OCI-LY3 (cell line): ENCODE measurements around the gene ZNRD2.

Source experiments
- H2AFZ ChIP-seq: fragments of 200-600, 300-600 bp; shearing (Covaris generic); 2 replicates; pipeline ENCODE4 v1.6.0; 2014; ENCODE audit warnings: antibody characterized with exemption, low read depth, low read length
- H3K27ac ChIP-seq: fragments of 200-600, 300-600 bp; sonication (generic); 2 replicates; pipeline ENCODE4 v1.5.1; 2014; ENCODE audit warnings: mild to moderate bottlenecking, low read length, moderate library complexity, mixed read lengths
- H3K27me3 ChIP-seq: fragments of 200-600, 300-600 bp; sonication (generic); 2 replicates; pipeline ENCODE4 v1.6.1; 2014; ENCODE audit warnings: low read depth, low read length, mixed read lengths
- H3K36me3 ChIP-seq: fragments of 200-600, 300-600 bp; sonication (generic); replicated peaks from 2 replicates; pipeline ENCODE3; 2014; ENCODE audit warnings: low read depth, low read length, mixed read lengths
- H3K4me1 ChIP-seq: fragments of 300-600, 200-600 bp; sonication (generic); 2 replicates; pipeline ENCODE4 v1.6.1; 2014; ENCODE audit warnings: low read length, mixed read lengths
- H3K4me2 ChIP-seq: fragments of 200-600, 300-600 bp; sonication (generic); 2 replicates; pipeline ENCODE4 v1.6.1; 2014; ENCODE audit warnings: low read length, mixed read lengths
- H3K4me3 ChIP-seq: fragments of 300-600, 200-600 bp; sonication (generic); 2 replicates; pipeline ENCODE4 v1.5.1; 2014; ENCODE audit warnings: antibody characterized with exemption, mild to moderate bottlenecking, low read length, moderate library complexity
- H3K79me2 ChIP-seq: fragments of 300-600, 200-600 bp; shearing (Covaris generic); 2 replicates; pipeline ENCODE4 v1.6.1; 2014; ENCODE audit warnings: mild to moderate bottlenecking, low read length, mixed read lengths
- H3K9ac ChIP-seq: fragments of 300-600, 200-600 bp; shearing (Covaris generic); 2 replicates; pipeline ENCODE4 v1.6.0; 2014; ENCODE audit warnings: mild to moderate bottlenecking, low read length, moderate library complexity
- H3K9me3 ChIP-seq: fragments of 200-600, 300-600 bp; shearing (Covaris generic); 2 replicates; pipeline ENCODE4 v1.6.1; 2014; ENCODE audit warnings: low read length, mixed read lengths; ENCODE audit not compliant: insufficient read depth
- H4K20me1 ChIP-seq: fragments of 200-600, 300-600 bp; sonication (generic); 2 replicates; pipeline ENCODE4 v1.6.1; 2016; ENCODE audit warnings: low read length, mixed read lengths; ENCODE audit not compliant: insufficient read depth
- EZH2phosphoT487 ChIP-seq: fragments of 200-600 bp; shearing (Covaris generic); IDR thresholded peaks from 2 replicates; pipeline ENCODE4 v1.6.1; 2018; ENCODE audit warnings: antibody characterized with exemption, mixed run types, low read depth
- TF ChIP-seq, protein P1 (sequence below): fragments of 200-600, 300-600 bp; sonication (generic); IDR thresholded peaks from 2 replicates; pipeline ENCODE4 v1.5.1; 2014; ENCODE audit warnings: antibody characterized with exemption, low read length, low read depth

ZNRD2 gene

DNA sequence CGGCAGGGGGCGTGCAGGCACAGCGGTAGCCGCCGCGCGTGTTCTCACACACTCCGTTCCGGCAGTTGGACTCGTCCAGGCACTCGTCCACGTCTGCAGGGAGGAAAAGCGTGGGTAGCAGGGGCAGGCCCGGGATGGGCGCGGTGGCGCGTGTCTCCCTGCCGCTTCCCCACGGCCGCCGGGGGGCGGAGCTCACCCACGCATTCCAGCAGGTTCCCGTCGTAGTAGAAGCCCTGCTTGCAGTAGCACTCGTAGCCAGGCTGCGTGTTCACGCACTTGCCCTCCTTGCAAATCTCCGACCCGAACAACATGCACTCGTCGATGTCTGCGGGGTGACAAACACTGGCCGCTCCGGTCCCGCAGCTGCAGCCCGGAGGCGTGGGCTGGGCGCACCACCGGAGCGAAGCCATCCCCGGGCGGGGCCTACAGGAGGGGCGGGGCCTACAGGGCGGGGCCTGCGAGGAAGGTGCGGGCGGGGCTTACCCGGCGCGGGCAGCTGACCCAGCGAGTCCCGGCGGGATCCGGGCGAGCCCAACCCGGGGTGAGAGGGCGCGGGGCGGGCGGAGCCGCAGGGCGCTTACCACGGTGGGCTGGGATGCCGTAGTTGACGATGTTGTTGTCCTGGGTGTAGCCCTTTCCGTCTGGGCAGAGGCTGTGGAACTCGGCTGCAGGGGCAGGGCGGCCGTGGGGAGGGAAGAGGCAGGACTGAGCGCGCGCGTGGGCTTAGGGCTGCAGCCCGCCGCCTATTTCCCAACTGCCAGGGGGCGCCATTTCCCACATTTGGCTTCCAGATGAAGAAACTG is 29.8 kb upstream of the ZNRD2 start:
- peaks cover 9% of the 10 kb centered on the region for H3K4me1 ChIP-seq
- H3K79me2 ChIP-seq, result no peaks in the 10 kb centered on the region
- H3K27ac ChIP-seq, result no peak overlapping the region
- H3K9ac ChIP-seq, result peak overlapping the region; percentile 60
- H3K4me2 ChIP-seq, result peak overlapping the region; percentile 91
- peaks cover 24% of the 10 kb centered on the region for H3K36me3 ChIP-seq
- peak overlapping the region; percentile 84 for H3K4me3 ChIP-seq
- no peak for TF ChIP-seq EZH2phosphoT487
- TF ChIP-seq, protein P1, sequence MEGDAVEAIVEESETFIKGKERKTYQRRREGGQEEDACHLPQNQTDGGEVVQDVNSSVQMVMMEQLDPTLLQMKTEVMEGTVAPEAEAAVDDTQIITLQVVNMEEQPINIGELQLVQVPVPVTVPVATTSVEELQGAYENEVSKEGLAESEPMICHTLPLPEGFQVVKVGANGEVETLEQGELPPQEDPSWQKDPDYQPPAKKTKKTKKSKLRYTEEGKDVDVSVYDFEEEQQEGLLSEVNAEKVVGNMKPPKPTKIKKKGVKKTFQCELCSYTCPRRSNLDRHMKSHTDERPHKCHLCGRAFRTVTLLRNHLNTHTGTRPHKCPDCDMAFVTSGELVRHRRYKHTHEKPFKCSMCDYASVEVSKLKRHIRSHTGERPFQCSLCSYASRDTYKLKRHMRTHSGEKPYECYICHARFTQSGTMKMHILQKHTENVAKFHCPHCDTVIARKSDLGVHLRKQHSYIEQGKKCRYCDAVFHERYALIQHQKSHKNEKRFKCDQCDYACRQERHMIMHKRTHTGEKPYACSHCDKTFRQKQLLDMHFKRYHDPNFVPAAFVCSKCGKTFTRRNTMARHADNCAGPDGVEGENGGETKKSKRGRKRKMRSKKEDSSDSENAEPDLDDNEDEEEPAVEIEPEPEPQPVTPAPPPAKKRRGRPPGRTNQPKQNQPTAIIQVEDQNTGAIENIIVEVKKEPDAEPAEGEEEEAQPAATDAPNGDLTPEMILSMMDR, result peak; percentile 94
- peaks cover 6% of the 10 kb centered on the region; the same call in 1 of the 2 replicates for H3K27me3 ChIP-seq
- H4K20me1 ChIP-seq, result no peaks in the 10 kb centered on the region
- no peaks in the 10 kb centered on the region for H3K9me3 ChIP-seq
- no peak overlapping the region; the same call in 1 of the 2 replicates for H2AFZ ChIP-seq

DNA sequence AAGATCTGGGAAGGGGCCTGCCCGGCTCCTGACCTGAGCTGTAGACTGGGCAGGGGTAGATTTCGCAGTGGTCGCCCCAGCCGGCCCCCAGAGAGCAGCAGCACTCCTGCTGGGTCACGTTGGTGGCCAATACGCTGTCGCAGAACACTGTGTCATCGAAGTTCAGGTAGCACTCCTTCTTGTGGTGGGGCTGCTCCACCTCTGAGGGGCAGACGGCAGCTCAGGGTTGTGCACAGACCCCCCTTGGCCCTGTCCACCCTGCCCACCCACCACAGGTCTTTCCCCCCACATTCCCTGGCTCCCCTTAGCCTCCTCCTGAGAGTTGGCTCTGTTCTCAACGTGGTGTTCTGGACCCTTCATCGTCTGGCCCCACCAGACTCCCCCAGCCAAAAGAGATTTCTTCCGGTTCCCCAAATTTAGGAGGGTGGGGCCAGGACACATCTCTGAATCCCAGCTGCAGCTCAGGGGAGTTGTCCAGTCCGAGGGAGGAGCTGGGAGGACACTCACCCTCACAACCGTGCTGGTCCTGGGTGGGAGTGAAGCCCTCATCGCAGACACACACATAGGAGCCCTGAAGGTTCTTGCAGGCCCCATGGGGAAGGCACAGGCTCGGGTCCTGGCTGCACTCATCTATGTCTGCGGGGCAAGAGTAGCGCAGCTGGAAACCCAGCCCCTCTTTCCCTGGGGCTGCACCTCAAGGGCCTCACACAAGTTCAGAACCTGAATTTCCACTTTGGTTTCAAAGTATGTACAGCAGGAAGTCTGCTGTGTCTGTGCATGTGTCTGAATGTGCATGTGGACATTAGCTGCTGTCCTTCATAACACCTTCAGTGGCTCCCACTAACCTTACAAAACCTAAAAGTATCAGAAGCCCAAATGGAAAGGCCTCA is 28.9 kb upstream of the ZNRD2 start:
- H3K27me3 ChIP-seq, result peaks cover 12% of the 10 kb centered on the region
- TF ChIP-seq, protein P1, result no peak
- no peak for TF ChIP-seq EZH2phosphoT487
- H3K4me1 ChIP-seq, result peaks cover 15% of the 10 kb centered on the region
- H3K27ac ChIP-seq, result no peak overlapping the region
- H3K4me2 ChIP-seq, result peak overlapping the region; percentile 91
- H3K36me3 ChIP-seq, result peaks cover 19% of the 10 kb centered on the region
- peak overlapping the region; percentile 84 for H3K4me3 ChIP-seq
- H3K79me2 ChIP-seq, result no peaks in the 10 kb centered on the region
- no peak overlapping the region for H2AFZ ChIP-seq
- H4K20me1 ChIP-seq, result no peaks in the 10 kb centered on the region
- H3K9ac ChIP-seq, result peak overlapping the region; percentile 60; the same call in 1 of the 2 replicates
- no peaks in the 10 kb centered on the region for H3K9me3 ChIP-seq

DNA sequence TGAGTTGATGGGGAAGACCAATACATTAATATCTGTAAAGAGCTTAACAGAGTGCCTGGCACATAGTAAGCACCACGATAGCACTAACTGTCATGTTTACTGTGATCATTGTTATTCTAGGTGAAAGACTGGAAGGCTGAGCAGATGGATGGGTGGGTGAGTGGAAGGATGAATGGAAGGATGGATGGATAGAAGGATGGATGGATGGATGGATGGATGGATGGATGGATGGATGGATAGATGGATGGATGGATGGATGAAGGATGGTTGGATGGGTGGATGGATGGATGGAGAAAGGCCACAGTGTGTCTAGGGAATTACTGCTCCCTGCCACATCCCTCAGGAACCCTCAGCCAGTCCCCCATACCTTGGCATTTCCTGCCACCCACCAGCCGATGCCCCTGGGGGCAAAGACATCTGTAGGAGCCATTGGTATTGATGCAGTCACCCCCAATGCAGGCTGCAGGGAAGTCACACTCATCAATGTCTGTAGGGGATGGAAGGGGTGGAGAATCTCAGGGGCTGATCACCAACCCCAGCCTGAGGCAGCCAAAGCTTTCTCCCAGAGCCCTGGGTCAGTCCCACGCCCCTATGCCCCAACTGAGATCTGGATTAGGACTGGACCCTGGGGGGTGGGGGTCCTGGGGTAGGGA is 27.4 kb upstream of the ZNRD2 start:
- Histone ChIP-seq H3K27ac (no peak overlapping the region), H3K27me3 (peaks cover 12% of the 10 kb centered on the region), H3K4me1 (peaks cover 18% of the 10 kb centered on the region), H3K9me3 (no peaks in the 10 kb centered on the region), H3K36me3 (peaks cover 12% of the 10 kb centered on the region), H3K4me3 (no peak overlapping the region), H4K20me1 (no peaks in the 10 kb centered on the region), H3K9ac (no peak overlapping the region), H3K4me2 (no peak overlapping the region), H3K79me2 (no peaks in the 10 kb centered on the region), H2AFZ (no peak overlapping the region)
- TF ChIP-seq, protein P1, result no peak
- TF ChIP-seq EZH2phosphoT487, result no peak
